ENCODE results near the gene HMG20B. TPM values are rescaled to one million over a fixed set of nuclear protein-coding genes. Genes with fewer than 3 reads are reported as not detected.

The HMG20B gene
- polyA plus RNA-seq, 1 donor (not counting 4 experiments of a cell fraction or from before 2014, with no cell fraction given), result 27.9 TPM

GRCh38 chr19:3613818-3614661 is 41.3 kb downstream of the HMG20B start:
- Histone ChIP-seq H3K79me2 (ENCODE audit: control insufficient read depth, insufficient read depth, low read length) (no peaks in the 10 kb centered on the region), H3K4me2 (ENCODE audit: control insufficient read depth, extremely low read depth, insufficient read depth, low read depth, low read length) (no peak overlapping the region), H3K4me1 (ENCODE audit: control insufficient read depth, extremely low read depth, insufficient read depth, low read length) (no peaks in the 10 kb centered on the region), H3K9ac (ENCODE audit: control insufficient read depth, extremely low read depth, insufficient read depth, low read length) (no peak overlapping the region), H2AFZ (ENCODE audit: control insufficient read depth, low read length) (no peak overlapping the region), H3K27ac (ENCODE audit: control insufficient read depth, insufficient read depth, low read length) (no peak overlapping the region), H3K9me3 (ENCODE audit: control insufficient read depth, low read depth, low read length) (no peaks in the 10 kb centered on the region), H3K4me3 (ENCODE audit: control insufficient read depth in 2 of 3, extremely low read depth in 1 of 3, insufficient read depth in 2 of 3, low read depth in 1 of 3, low read length in 3 of 3) (no peak overlapping the region), H4K20me1 (ENCODE audit: control insufficient read depth, extremely low read depth, insufficient read depth, low read length) (no peaks in the 10 kb centered on the region), H3K36me3 (ENCODE audit: control insufficient read depth in 2 of 2, extremely low read depth in 1 of 2, insufficient read depth in 2 of 2, low read length in 2 of 2) (peaks cover 9 to 11% of the 10 kb centered on the region in 2 experiments), H3K9me1 (ENCODE audit: control insufficient read depth, extremely low read depth, insufficient read depth, low read length) (no peaks in the 10 kb centered on the region), H3K27me3 (ENCODE audit: control insufficient read depth, extremely low read depth, insufficient read depth, low read length) (no peaks in the 10 kb centered on the region)
- DNase-seq (ENCODE audit: low read depth, low spot score) (no peak), FAIRE-seq (no peak)
- dilution Hi-C loops (cut with MboI; ENCODE audit: extremely low pct_ligation_motif_present, low sequenced_read_pairs), result no loop called here
- TF ChIP-seq EZH2 (IDR thresholded peaks at IDR 0.05; ENCODE audit: low read length) (no peak), CTCF (optimal IDR thresholded peaks at IDR 0.05 in 1 of 3, IDR thresholded peaks at IDR 0.05 in 1 of 3, conservative IDR thresholded peaks at IDR 0.05 in 1 of 3; ENCODE audit: extremely low read depth in 1 of 3, insufficient read depth in 2 of 3, low read length in 3 of 3) (no peak)

- H3K27me3 ChIP-seq (ENCODE audit: control insufficient read depth, extremely low read depth, insufficient read depth, low read length), result no peaks in the 10 kb centered on the region
- no peaks in the 10 kb centered on the region for H3K4me1 ChIP-seq (ENCODE audit: control insufficient read depth, extremely low read depth, insufficient read depth, low read length)
- H3K27ac ChIP-seq (ENCODE audit: control insufficient read depth, insufficient read depth, low read length), result no peak overlapping the region
- FAIRE-seq (no peak), DNase-seq (ENCODE audit: low read depth, low spot score) (no peak)
- peaks cover 9 to 11% of the 10 kb centered on the region in 2 experiments for H3K36me3 ChIP-seq (ENCODE audit: control insufficient read depth in 2 of 2, extremely low read depth in 1 of 2, insufficient read depth in 2 of 2, low read length in 2 of 2)
- H3K4me2 ChIP-seq (ENCODE audit: control insufficient read depth, extremely low read depth, insufficient read depth, low read depth, low read length), result no peak overlapping the region
- dilution Hi-C loops (cut with MboI; ENCODE audit: extremely low pct_ligation_motif_present, low sequenced_read_pairs), result no loop called here
- no peak overlapping the region for H2AFZ ChIP-seq (ENCODE audit: control insufficient read depth, low read length)
- H4K20me1 ChIP-seq (ENCODE audit: control insufficient read depth, extremely low read depth, insufficient read depth, low read length), result no peaks in the 10 kb centered on the region
- TF ChIP-seq EZH2 (IDR thresholded peaks at IDR 0.05; ENCODE audit: low read length) (no peak), CTCF (optimal IDR thresholded peaks at IDR 0.05 in 1 of 3, IDR thresholded peaks at IDR 0.05 in 1 of 3, conservative IDR thresholded peaks at IDR 0.05 in 1 of 3; ENCODE audit: extremely low read depth in 1 of 3, insufficient read depth in 2 of 3, low read length in 3 of 3) (no peak)
- H3K9me1 ChIP-seq (ENCODE audit: control insufficient read depth, extremely low read depth, insufficient read depth, low read length), result no peaks in the 10 kb centered on the region
- H3K79me2 ChIP-seq (ENCODE audit: control insufficient read depth, insufficient read depth, low read length), result no peaks in the 10 kb centered on the region
- no peak overlapping the region for H3K9ac ChIP-seq (ENCODE audit: control insufficient read depth, extremely low read depth, insufficient read depth, low read length)
- no peak overlapping the region for H3K4me3 ChIP-seq (ENCODE audit: control insufficient read depth in 2 of 3, extremely low read depth in 1 of 3, insufficient read depth in 2 of 3, low read depth in 1 of 3, low read length in 3 of 3)
- H3K9me3 ChIP-seq (ENCODE audit: control insufficient read depth, low read depth, low read length), result no peaks in the 10 kb centered on the region
Measured at GRCh38 chr19:3614858-3615505, 42.2 kb downstream of the HMG20B start.

All from keratinocyte (primary cell).